Activated T-cell treated with anti-CD3 and anti-CD28 coated beads for 4 hours (primary cell): Measurements from ENCODE around the gene ALDH1A3.

Experiments
- DNase-seq: peaks from one replicate; pipeline ENCODE4 v3.0.0-alpha.2; 2020

Gene ALDH1A3

GRCh38 chr15:100928632-100929280 is 49.1 kb downstream of the ALDH1A3 start:
- DNase-seq, result no peak

GRCh38 chr15:100929641-100930042 is 50.0 kb downstream of the ALDH1A3 start:
- DNase-seq, result no peak

GRCh38 chr15:100930306-100930848 is 50.7 kb downstream of the ALDH1A3 start:
- no peak for DNase-seq

GRCh38 chr15:100931143-100931890 is 51.7 kb downstream of the ALDH1A3 start:
- DNase-seq, result no peak

GRCh38 chr15:100932676-100933348 is 53.2 kb downstream of the ALDH1A3 start:
- no peak for DNase-seq

GRCh38 chr15:100934166-100934565 is 54.5 kb downstream of the ALDH1A3 start:
- DNase-seq, result no peak

GRCh38 chr15:100934726-100935125 is 55.1 kb downstream of the ALDH1A3 start:
- DNase-seq, result no peak

- no peak for DNase-seq
Measured at GRCh38 chr15:100937171-100937570, 57.5 kb downstream of the ALDH1A3 start.

- DNase-seq, result no peak
Measured at GRCh38 chr15:100939791-100940190, 60.2 kb downstream of the ALDH1A3 start.

GRCh38 chr15:100940767-100941379 is 61.2 kb downstream of the ALDH1A3 start:
- no peak for DNase-seq

- no peak for DNase-seq
Measured at GRCh38 chr15:100941536-100941935, 61.9 kb downstream of the ALDH1A3 start.

- no peak for DNase-seq
Measured at GRCh38 chr15:100942656-100943425, 63.2 kb downstream of the ALDH1A3 start.

- DNase-seq, result no peak
Measured at GRCh38 chr15:100944244-100944895, 64.7 kb downstream of the ALDH1A3 start.

GRCh38 chr15:100944986-100945385 is 65.4 kb downstream of the ALDH1A3 start:
- no peak for DNase-seq

GRCh38 chr15:100947760-100948429 is 68.3 kb downstream of the ALDH1A3 start:
- no peak for DNase-seq

- DNase-seq, result no peak
Measured at GRCh38 chr15:100948430-100948762, 68.8 kb downstream of the ALDH1A3 start.

GRCh38 chr15:100949691-100950090 is 70.1 kb downstream of the ALDH1A3 start:
- DNase-seq, result no peak

- DNase-seq, result no peak
Measured at GRCh38 chr15:100951965-100952364, 72.3 kb downstream of the ALDH1A3 start.

- DNase-seq, result no peak
Measured at GRCh38 chr15:100952566-100952965, 72.9 kb downstream of the ALDH1A3 start.

GRCh38 chr15:100958326-100959065 is 78.9 kb downstream of the ALDH1A3 start:
- DNase-seq, result no peak
